Breast epithelium (tissue), 3 donors: ENCODE measurements around the gene IFNGR2.

Source experiments
- CTCF ChIP-seq, 3 donors: fragments of 450-650 bp; IDR thresholded peaks; one replicate each; pipeline ENCODE4 v1.5.1; 2016 to 2017; ENCODE audit warnings: antibody characterized with exemption in 3 of 3, mild to moderate bottlenecking in 3 of 3, moderate library complexity in 3 of 3
- POLR2A ChIP-seq: fragments of 450-650 bp; IDR thresholded peaks from one replicate; pipeline ENCODE4 v1.6.1; 2016; ENCODE audit warnings: antibody characterized with exemption, mild to moderate bottlenecking, moderate library complexity
- POLR2AphosphoS5 ChIP-seq, 3 donors: sonication (generic); formaldehyde crosslinking; IDR thresholded peaks; one replicate each; pipeline ENCODE4 v1.6.1; 2017; ENCODE audit warnings: antibody characterized with exemption in 3 of 3

GRCh38 chr21:33470701-33471100 is 67.5 kb downstream of the IFNGR2 start:
- TF ChIP-seq POLR2A = no peak
- TF ChIP-seq CTCF (IDR thresholded peaks at IDR 0.05) = no peak
- no peak for TF ChIP-seq POLR2AphosphoS5 (IDR thresholded peaks at IDR 0.05)
